Upper lobe of right lung (tissue), 1 donor: Measurements from ENCODE around the gene ERC2. TPM values are rescaled to one million over a fixed set of nuclear protein-coding genes. Genes with fewer than 3 reads are reported as not detected.

Experiments used
- ATAC-seq: fragments of 200-7000 bp; cut with Tn5 transposase; one replicate; pipeline ENCODE4 v1.9.1; 2020; ENCODE audit warnings: mild to moderate bottlenecking, moderate library complexity
- DNase-seq: peaks from one replicate; pipeline ENCODE4 v3.0.0-alpha.2; 2020
- H3K27ac ChIP-seq: fragments of 200-600 bp; one replicate; pipeline ENCODE4 v1.8.0; 2022
- H3K27me3 ChIP-seq: fragments of 200-600 bp; one replicate; pipeline ENCODE4 v1.8.0; 2022; ENCODE audit warnings: mild to moderate bottlenecking
- H3K36me3 ChIP-seq: fragments of 200-600 bp; one replicate; pipeline ENCODE4 v1.8.0; 2022
- H3K4me1 ChIP-seq: fragments of 200-600 bp; one replicate; pipeline ENCODE4 v1.8.0; 2022
- H3K4me3 ChIP-seq: fragments of 200-600 bp; one replicate; pipeline ENCODE4 v1.8.0; 2022; ENCODE audit warnings: mild to moderate bottlenecking
- H3K9me3 ChIP-seq: fragments of 200-600 bp; one replicate; pipeline ENCODE4 v1.8.0; 2022
- intact Hi-C: fragments of 100-400 bp; cut with DNase I; formaldehyde crosslinking; loops from one replicate; pipeline ENCODE4 v1.11.0; 2022
- total RNA-seq: library from RNA; stranded (reverse); fragmentation: NEBNext Ultra II Directional; extraction: Animal tissue kit (Norgen Biotek cat#: 25700); gene quantifications from one replicate; pipeline ENCODE4 v1.2.1, GENCODE V29; 2021
- TF ChIP-seq, protein P1 (sequence below): fragments of 200-600 bp; IDR thresholded peaks from one replicate; pipeline ENCODE4 v1.8.0; 2022; ENCODE audit warnings: antibody characterized with exemption
- donor health status: DM: no; HTN: yes; CAD: no; lungs with severe emphysema.

The ERC2 gene
- total RNA-seq, 1 donor from 2014 or later = 1.4 TPM

- DNase-seq = peak; percentile 72
- H3K36me3 ChIP-seq = no peaks in the 10 kb centered on the region
- H3K9me3 ChIP-seq = no peaks in the 10 kb centered on the region
- intact Hi-C loops = no loop called here
- no peak overlapping the region for H3K27ac ChIP-seq
- TF ChIP-seq, protein P1, sequence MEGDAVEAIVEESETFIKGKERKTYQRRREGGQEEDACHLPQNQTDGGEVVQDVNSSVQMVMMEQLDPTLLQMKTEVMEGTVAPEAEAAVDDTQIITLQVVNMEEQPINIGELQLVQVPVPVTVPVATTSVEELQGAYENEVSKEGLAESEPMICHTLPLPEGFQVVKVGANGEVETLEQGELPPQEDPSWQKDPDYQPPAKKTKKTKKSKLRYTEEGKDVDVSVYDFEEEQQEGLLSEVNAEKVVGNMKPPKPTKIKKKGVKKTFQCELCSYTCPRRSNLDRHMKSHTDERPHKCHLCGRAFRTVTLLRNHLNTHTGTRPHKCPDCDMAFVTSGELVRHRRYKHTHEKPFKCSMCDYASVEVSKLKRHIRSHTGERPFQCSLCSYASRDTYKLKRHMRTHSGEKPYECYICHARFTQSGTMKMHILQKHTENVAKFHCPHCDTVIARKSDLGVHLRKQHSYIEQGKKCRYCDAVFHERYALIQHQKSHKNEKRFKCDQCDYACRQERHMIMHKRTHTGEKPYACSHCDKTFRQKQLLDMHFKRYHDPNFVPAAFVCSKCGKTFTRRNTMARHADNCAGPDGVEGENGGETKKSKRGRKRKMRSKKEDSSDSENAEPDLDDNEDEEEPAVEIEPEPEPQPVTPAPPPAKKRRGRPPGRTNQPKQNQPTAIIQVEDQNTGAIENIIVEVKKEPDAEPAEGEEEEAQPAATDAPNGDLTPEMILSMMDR = no peak
- peaks cover 6% of the 10 kb centered on the region for H3K4me1 ChIP-seq
- H3K27me3 ChIP-seq = no peaks in the 10 kb centered on the region
- H3K4me3 ChIP-seq = no peak overlapping the region
- ATAC-seq = no peak
These were observed 838.8 kb downstream of the ERC2 start for GRCh38 chr3:55629432-55629831.

DNA sequence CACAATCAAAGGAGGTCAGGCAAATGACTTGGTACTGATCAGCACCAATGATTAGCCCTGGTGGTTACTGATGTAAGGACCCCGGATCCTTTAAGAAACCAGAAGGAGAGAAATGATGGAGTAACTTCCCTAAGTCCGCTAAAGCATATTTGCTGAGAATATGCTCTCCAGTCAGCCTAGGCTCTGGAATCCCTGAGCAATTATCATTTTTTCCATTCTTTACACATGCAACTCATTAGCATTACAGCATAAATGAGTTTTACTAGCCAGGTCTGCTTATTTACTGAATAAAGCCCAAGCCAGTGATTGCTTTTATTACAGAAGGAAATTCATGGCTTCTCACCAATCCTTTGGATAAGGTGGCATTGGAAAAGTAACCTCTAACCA, 842.0 kb downstream of the ERC2 start:
- no peak overlapping the region for H3K4me3 ChIP-seq
- no peak for ATAC-seq
- H3K9me3 ChIP-seq = no peaks in the 10 kb centered on the region
- H3K36me3 ChIP-seq = no peaks in the 10 kb centered on the region
- H3K27ac ChIP-seq = no peak overlapping the region
- no peak for DNase-seq
- H3K27me3 ChIP-seq = no peaks in the 10 kb centered on the region
- intact Hi-C loops = no loop called here
- TF ChIP-seq, protein P1 = no peak
- peaks cover 11% of the 10 kb centered on the region for H3K4me1 ChIP-seq

- Histone ChIP-seq H3K36me3 (no peaks in the 10 kb centered on the region), H3K9me3 (no peaks in the 10 kb centered on the region), H3K27me3 (no peaks in the 10 kb centered on the region), H3K4me3 (no peak overlapping the region), H3K4me1 (peaks cover 8% of the 10 kb centered on the region), H3K27ac (no peak overlapping the region)
- TF ChIP-seq, protein P1 = no peak
- ATAC-seq = peak; percentile 93
- DNase-seq = no peak
- intact Hi-C loops = no loop called here
These were observed 844.0 kb downstream of the ERC2 start for GRCh38 chr3:55624238-55624637.

GRCh38 chr3:55623786-55624185, 844.5 kb downstream of the ERC2 start:
- ATAC-seq = no peak
- no peak overlapping the region for H3K4me3 ChIP-seq
- no peak for DNase-seq
- H3K4me1 ChIP-seq = peaks cover 5% of the 10 kb centered on the region
- H3K9me3 ChIP-seq = no peaks in the 10 kb centered on the region
- H3K36me3 ChIP-seq = no peaks in the 10 kb centered on the region
- no peak overlapping the region for H3K27ac ChIP-seq
- TF ChIP-seq, protein P1 = no peak
- no peaks in the 10 kb centered on the region for H3K27me3 ChIP-seq
- intact Hi-C loops = no loop called here

DNA sequence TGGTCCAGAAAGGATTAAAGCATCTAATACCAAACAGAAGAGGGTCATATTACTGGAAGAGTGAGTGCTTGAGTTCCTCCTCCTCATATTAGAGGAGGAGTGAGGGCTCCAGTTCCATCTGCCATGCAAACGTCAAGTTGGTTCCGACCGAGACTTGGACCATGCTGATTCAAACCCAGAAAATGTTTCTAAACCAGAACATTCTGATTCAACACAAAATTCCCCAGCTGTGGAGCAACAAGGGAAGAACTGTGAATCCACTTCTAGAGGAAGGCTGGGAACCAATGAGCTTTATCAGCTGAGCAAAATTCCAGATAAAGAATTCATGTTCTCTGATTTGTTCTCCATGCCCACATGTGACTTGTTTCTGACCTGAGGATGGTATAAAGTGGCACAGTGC, 845.5 kb downstream of the ERC2 start:
- DNase-seq (no peak), ATAC-seq (no peak)
- no peaks in the 10 kb centered on the region for H3K9me3 ChIP-seq
- intact Hi-C loops = no loop called here
- H3K36me3 ChIP-seq = no peaks in the 10 kb centered on the region
- no peaks in the 10 kb centered on the region for H3K27me3 ChIP-seq
- TF ChIP-seq, protein P1 = no peak
- no peak overlapping the region for H3K4me3 ChIP-seq
- H3K27ac ChIP-seq = no peak overlapping the region
- peaks cover 5% of the 10 kb centered on the region for H3K4me1 ChIP-seq

- H3K36me3 ChIP-seq = no peaks in the 10 kb centered on the region
These were observed 846.2 kb downstream of the ERC2 start for GRCh38 chr3:55622116-55622515.

More at GRCh38 chr3:55622116-55622515, 846.2 kb downstream of the ERC2 start:
- TF ChIP-seq, protein P1 = no peak
- no peaks in the 10 kb centered on the region for H3K9me3 ChIP-seq
- no peak for DNase-seq
- no peak for ATAC-seq
- H3K4me1 ChIP-seq = peaks cover 5% of the 10 kb centered on the region
- H3K27me3 ChIP-seq = no peaks in the 10 kb centered on the region
- intact Hi-C loops = no loop called here
- no peak overlapping the region for H3K4me3 ChIP-seq
- no peak overlapping the region for H3K27ac ChIP-seq
